Endothelial cell of umbilical vein (primary cell): Measurements from ENCODE around the gene PTPN13. TPM values are rescaled to one million over a fixed set of nuclear protein-coding genes. Genes with fewer than 3 reads are reported as not detected.

Experiments
- BruUV-seq: library from RNA; stranded (reverse); fragments of 400-500 nt; replicated peaks from 2 replicates; lab custom pipeline; 2021; lab: Mats Ljungman, UMichigan
- CTCF ChIA-PET: fragments of 300-600, 350-600 bp; sonication (Branson Sonifier 250); formaldehyde crosslinking; loops from one replicate; lab custom pipeline; 2021; ENCODE audit warnings: antibody characterized with exemption, inconsistent platforms; lab: Charles Lee
- POLR2A ChIA-PET: fragments of 300-600, 350-600 bp; sonication (Branson Sonifier 250); formaldehyde crosslinking; loops from one replicate; lab custom pipeline; 2021; ENCODE audit warnings: antibody characterized with exemption, inconsistent platforms; lab: Charles Lee
- DNase-seq: peaks from one replicate; pipeline ENCODE4 v3.0.0-alpha.2; 2011; ENCODE audit warnings: low read depth, low spot score
- FAIRE-seq: peaks from 2 replicates; lab custom pipeline; 2011; peaks lifted over from hg19 to GRCh38; lab: Jason Lieb, UNC
- H2AFZ ChIP-seq: 2 replicates; pipeline ENCODE4 v1.6.0; 2012; ENCODE audit warnings: low read depth, low read length, control low read depth, inconsistent platforms
- H3K27ac ChIP-seq: 2 replicates; pipeline ENCODE4 v1.5.1; 2011; ENCODE audit warnings: low read depth, mild to moderate bottlenecking, control low read depth, low read length, moderate library complexity; ENCODE audit not compliant: insufficient read depth
- H3K27me3 ChIP-seq, 2 experiments: 2 replicates each; pipeline versions ENCODE4 v1.6.0 to v1.6.1; 2011; ENCODE audit warnings: low read length in 2 of 2, mixed read lengths in 1 of 2; ENCODE audit not compliant: control insufficient read depth in 2 of 2, insufficient read depth in 2 of 2
- H3K36me3 ChIP-seq, 2 experiments: 2 replicates in 1 of 2; 3 replicates in 1 of 2; pipeline ENCODE4 v1.5.1; 2011; ENCODE audit warnings: low read length in 2 of 2, mild to moderate bottlenecking in 1 of 2, moderate library complexity in 1 of 2; ENCODE audit not compliant: control insufficient read depth in 2 of 2, insufficient read depth in 2 of 2; ENCODE audit errors: extremely low read depth in 1 of 2
- H3K4me1 ChIP-seq: 3 replicates; pipeline ENCODE4 v1.5.1; 2011; ENCODE audit warnings: mild to moderate bottlenecking, low read length; ENCODE audit not compliant: control insufficient read depth, insufficient read depth; ENCODE audit errors: extremely low read depth
- H3K4me2 ChIP-seq: 2 replicates; pipeline ENCODE4 v1.6.1; 2011; ENCODE audit warnings: low read length, control low read depth, mixed read lengths; ENCODE audit not compliant: insufficient read depth
- H3K4me3 ChIP-seq, 3 experiments: fragments of 200-600 bp in 1 of 3; sonication (generic), shearing (Covaris generic) in 1 of 3; replicated peaks in 1 of 3; 2 replicates each; pipeline ENCODE4 v1.5.1; 2011 to 2016; ENCODE audit warnings: control low read depth in 3 of 3, low read length in 3 of 3, mild to moderate bottlenecking in 2 of 3, inconsistent platforms in 1 of 3, low read depth in 1 of 3, moderate library complexity in 1 of 3; ENCODE audit not compliant: insufficient read depth in 1 of 3
- H3K79me2 ChIP-seq: 2 replicates; pipeline ENCODE4 v1.6.0; 2012; ENCODE audit warnings: low read length, inconsistent platforms; ENCODE audit not compliant: control insufficient read depth, insufficient read depth
- H3K9ac ChIP-seq: replicated peaks from 2 replicates; pipeline ENCODE3; 2011; ENCODE audit warnings: low read length, control low read depth; ENCODE audit not compliant: insufficient read depth; ENCODE audit errors: extremely low read depth
- H3K9me1 ChIP-seq: replicated peaks from 3 replicates; pipeline ENCODE4 v1.6.0; 2011; ENCODE audit warnings: mild to moderate bottlenecking, low read length; ENCODE audit not compliant: control insufficient read depth, insufficient read depth; ENCODE audit errors: extremely low read depth
- H3K9me3 ChIP-seq: replicated peaks from 2 replicates; pipeline ENCODE4 v1.5.1; 2012; ENCODE audit warnings: low read length, inconsistent platforms; ENCODE audit not compliant: control insufficient read depth, insufficient read depth
- H4K20me1 ChIP-seq: replicated peaks from 2 replicates; pipeline ENCODE3; 2011; ENCODE audit warnings: mild to moderate bottlenecking, low read length; ENCODE audit not compliant: control insufficient read depth, insufficient read depth; ENCODE audit errors: extremely low read depth
- CTCF ChIP-seq, 2 donors: IDR thresholded peaks; 1 replicate in 1 of 2; 2 replicates in 1 of 2; pipeline ENCODE4 v1.5.1; 2011; ENCODE audit warnings: low read length in 2 of 2, mild to moderate bottlenecking in 2 of 2, moderate library complexity in 2 of 2, control low read depth in 1 of 2, inconsistent platforms in 1 of 2, low read depth in 1 of 2; ENCODE audit not compliant: insufficient read depth in 1 of 2; ENCODE audit errors: extremely low read depth in 1 of 2
- EZH2 ChIP-seq: IDR thresholded peaks from 2 replicates; pipeline ENCODE4 v1.6.1; 2012; ENCODE audit warnings: borderline replicate concordance, low read depth, mild to moderate bottlenecking, moderate library complexity, low read length, inconsistent platforms; ENCODE audit not compliant: severe bottlenecking
- FOS ChIP-seq: IDR thresholded peaks from 2 replicates; pipeline ENCODE4 v1.6.1; 2011; ENCODE audit warnings: mild to moderate bottlenecking, low read length, moderate library complexity, borderline replicate concordance; ENCODE audit not compliant: insufficient read depth
- GATA2 ChIP-seq: IDR thresholded peaks from 2 replicates; pipeline ENCODE4 v1.7.0; 2011; ENCODE audit warnings: low read depth, mild to moderate bottlenecking, moderate library complexity, mixed read lengths, low read length; ENCODE audit not compliant: insufficient read length, insufficient read depth
- JUN ChIP-seq: IDR thresholded peaks from 2 replicates; pipeline ENCODE4 v1.6.1; 2011; ENCODE audit warnings: borderline replicate concordance, low read depth; ENCODE audit not compliant: insufficient read length, insufficient read depth
- MYC ChIP-seq: IDR thresholded peaks from one replicate; pipeline ENCODE4 v1.6.1; 2011; ENCODE audit warnings: mild to moderate bottlenecking, low read depth, low read length
- POLR2A ChIP-seq: IDR thresholded peaks from 2 replicates; pipeline ENCODE4 v1.6.1; 2012; ENCODE audit warnings: low read depth, mild to moderate bottlenecking, control low read depth, low read length
- POLR2AphosphoS5 ChIP-seq: IDR thresholded peaks from 2 replicates; pipeline ENCODE4 v1.6.1; 2012; ENCODE audit warnings: low read depth, mild to moderate bottlenecking, control low read depth, low read length, moderate library complexity; ENCODE audit not compliant: insufficient read depth
- dilution Hi-C: fragments of 300-500 bp; cut with MboI; formaldehyde crosslinking; loops from one replicate; pipeline ENCODE4 v1.15.0; 2019; ENCODE audit warnings: low sequenced_read_pairs; ENCODE audit not compliant: extremely low pct_ligation_motif_present
- intact Hi-C: fragments of 100-400 bp; cut with micrococcal nuclease; formaldehyde crosslinking; loops from one replicate; pipeline ENCODE4 v1.10.0; 2022
- polyA plus RNA-seq, 4 experiments: library from polyadenylated mRNA; depleted of rRNA in 3 of 4; stranded (reverse) in 3 of 4; unstranded in 1 of 4; fragments of >200 nt; gene quantifications; 2 replicates each; pipeline versions ENCODE4 v1.2.1 to v1.2.3, GENCODE V29; 2011 to 2012; ENCODE audit warnings: missing spikeins in 1 of 4
- total RNA-seq: library from RNA; stranded (reverse); gene quantifications from 2 replicates; pipeline ENCODE4 v1.2.3, GENCODE V29; 2021
- TF ChIP-seq, protein P1 (sequence below): IDR thresholded peaks from 2 replicates; pipeline ENCODE4 v1.6.1; 2011; ENCODE audit not compliant: insufficient read depth, insufficient read length

PTPN13 gene
- total and polyA plus RNA-seq, 2 donors (not counting 3 experiments of a cell fraction or from before 2014, with no cell fraction given): 0.69 to 2.9 TPM

DNA sequence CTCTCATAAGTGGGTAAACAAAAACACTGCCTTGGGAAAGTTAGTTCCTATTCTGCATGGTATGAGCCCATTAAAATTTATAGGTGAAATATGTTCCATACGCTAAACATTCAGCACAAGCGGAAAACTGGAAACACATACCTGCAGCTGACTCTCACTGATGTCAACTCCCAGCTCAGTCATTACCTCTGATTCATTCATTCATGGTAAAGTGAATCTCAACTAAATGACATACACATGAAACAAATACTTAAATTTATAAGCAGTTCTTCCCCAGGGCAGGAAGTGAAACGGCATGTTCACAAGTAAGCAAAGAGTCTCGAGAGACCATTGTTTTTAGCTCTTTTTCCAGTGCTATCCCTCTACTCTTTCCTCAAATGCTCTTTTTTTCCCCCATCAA lies 253.5 kb downstream of the PTPN13 start:
- POLR2A ChIA-PET: no interaction called here
- BruUV-seq: no TSS peak

More for the DNA sequence above, 253.5 kb downstream of the PTPN13 start:
- TF ChIP-seq GATA2 (no peak), CTCF (IDR thresholded peaks at IDR 0.05; ENCODE audit: extremely low read depth in 1 of 2, insufficient read depth in 1 of 2, low read depth in 1 of 2, low read length in 2 of 2) (no peak), JUN (no peak), POLR2A (no peak), POLR2AphosphoS5 (no peak), FOS (no peak), EZH2 (no peak), MYC (no peak)
- TF ChIP-seq, protein P1, sequence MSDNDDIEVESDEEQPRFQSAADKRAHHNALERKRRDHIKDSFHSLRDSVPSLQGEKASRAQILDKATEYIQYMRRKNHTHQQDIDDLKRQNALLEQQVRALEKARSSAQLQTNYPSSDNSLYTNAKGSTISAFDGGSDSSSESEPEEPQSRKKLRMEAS: no peak
- DNase-seq: no peak
- dilution Hi-C loops (no loop called here), intact Hi-C loops (no loop called here)
- CTCF ChIA-PET: interaction anchor here (1.0 kb wide), 1 partner anchor 194 kb away, joined by 3 read pairs; no protein-coding TSS in a partner anchor
- Histone ChIP-seq H3K9ac (no peak overlapping the region), H3K4me2 (no peak overlapping the region), H4K20me1 (no peaks in the 10 kb centered on the region), H2AFZ (no peak overlapping the region), H3K27me3 (peaks cover 0 to 2% of the 10 kb centered on the region in 2 experiments), H3K36me3 (no peaks in the 10 kb centered on the region), H3K79me2 (no peaks in the 10 kb centered on the region), H3K4me1 (peaks cover 14% of the 10 kb centered on the region), H3K27ac (no peak overlapping the region), H3K9me1 (no peaks in the 10 kb centered on the region), H3K4me3 (no peak overlapping the region), H3K9me3 (no peaks in the 10 kb centered on the region)
- no peak for FAIRE-seq
